ENCODE results near the gene F9. TPM values are rescaled to one million over a fixed set of nuclear protein-coding genes. Genes with fewer than 3 reads are reported as not detected.

The F9 gene
- not detected in 2 replicates for total RNA-seq

DNA sequence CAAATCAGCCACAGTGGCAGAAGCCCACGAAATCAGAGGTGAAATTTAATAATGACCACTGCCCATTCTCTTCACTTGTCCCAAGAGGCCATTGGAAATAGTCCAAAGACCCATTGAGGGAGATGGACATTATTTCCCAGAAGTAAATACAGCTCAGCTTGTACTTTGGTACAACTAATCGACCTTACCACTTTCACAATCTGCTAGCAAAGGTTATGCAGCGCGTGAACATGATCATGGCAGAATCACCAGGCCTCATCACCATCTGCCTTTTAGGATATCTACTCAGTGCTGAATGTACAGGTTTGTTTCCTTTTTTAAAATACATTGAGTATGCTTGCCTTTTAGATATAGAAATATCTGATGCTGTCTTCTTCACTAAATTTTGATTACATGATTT, at the start of gene F9:
Gene F9, plus strand, starts transcription at position 190 of the 400 bp plus-strand sequence. Its CDS starts 26 bp downstream, at position 216.

Other genes with a start within 250 kb of the F9 start
- under 0.01 and 0.06 TPM in 2 replicates for gene MCF2, start 177.4 kb downstream of the F9 start, total RNA-seq

Data from bladder microvascular endothelial cell (primary cell).